ENCODE data around the gene AAMP.
A peak's percentile ranks its signal among the peaks of the same experiment; 100 is the strongest.

The AAMP gene

GRCh38 chr2:218257390-218257981 is 12.5 kb downstream of the AAMP start:
- DNase-seq = peak; percentile 60

GRCh38 chr2:218256612-218257350 is 13.2 kb downstream of the AAMP start:
- DNase-seq = no peak

- DNase-seq = no peak
Measured at GRCh38 chr2:218255446-218255845, 14.5 kb downstream of the AAMP start.

GRCh38 chr2:218253232-218253625 is 16.7 kb downstream of the AAMP start:
- no peak for DNase-seq

DNA sequence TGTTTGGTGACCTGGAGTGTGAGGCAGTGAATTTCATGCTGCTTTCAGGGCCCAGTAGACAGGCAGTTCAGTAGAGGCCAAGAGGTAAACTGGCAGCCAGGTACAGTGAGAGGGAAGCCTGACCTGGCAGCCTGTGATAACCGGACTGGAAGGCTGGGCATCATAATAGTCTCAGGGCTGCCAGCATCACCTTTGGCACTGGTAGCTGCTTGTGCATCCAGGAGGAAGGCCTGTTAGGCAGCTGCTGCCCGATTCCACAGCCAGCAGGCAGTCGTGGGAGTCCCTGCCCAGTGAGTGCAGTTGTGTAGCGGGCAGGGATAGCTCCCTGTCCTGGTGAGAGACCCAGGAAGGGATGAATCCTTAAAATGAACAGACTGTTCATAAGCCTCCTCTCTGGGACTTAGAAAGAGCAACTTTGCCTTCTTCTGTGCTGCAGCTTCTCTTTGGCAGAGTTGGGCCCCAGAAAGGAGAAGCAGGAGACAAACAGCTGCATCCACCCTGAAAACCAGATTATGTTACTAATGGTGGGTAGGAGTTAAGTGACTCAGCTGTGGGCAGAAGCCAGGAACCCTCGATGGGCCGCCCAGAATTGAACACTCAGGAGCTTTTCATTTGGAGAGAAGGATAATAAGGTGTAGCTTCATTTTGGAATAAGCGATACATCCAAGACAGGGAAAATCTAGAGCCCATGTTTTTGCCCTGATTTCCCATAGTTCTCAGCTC is 17.3 kb downstream of the AAMP start:
- DNase-seq = peak; percentile 50

- no peak for DNase-seq
Measured at GRCh38 chr2:218249691-218250090, 20.2 kb downstream of the AAMP start.

GRCh38 chr2:218245214-218245613 is 24.7 kb downstream of the AAMP start:
- DNase-seq = no peak

GRCh38 chr2:218244665-218245064 is 25.3 kb downstream of the AAMP start:
- DNase-seq = no peak

DNA sequence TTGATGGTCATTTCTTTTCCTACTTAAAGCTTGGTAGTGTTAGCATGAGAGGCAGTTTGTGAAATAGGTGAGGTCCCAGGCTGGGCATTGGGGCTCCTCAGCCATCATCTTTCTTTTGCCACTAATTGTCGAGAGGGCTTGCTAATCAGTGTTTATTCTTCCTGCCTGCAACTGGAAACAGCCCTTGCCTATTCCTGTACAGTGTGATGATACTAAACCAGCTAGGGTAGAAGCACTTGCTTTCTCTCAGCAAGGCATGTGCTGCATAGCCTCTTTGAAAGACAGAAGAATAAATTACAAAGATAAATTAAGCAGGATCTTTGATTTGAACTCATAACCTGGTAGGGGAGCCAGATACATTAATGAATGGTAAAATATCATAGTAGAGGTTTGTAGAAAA is 25.7 kb downstream of the AAMP start:
- no peak for DNase-seq

GRCh38 chr2:218238887-218239286 is 31.1 kb downstream of the AAMP start:
- DNase-seq = no peak

- DNase-seq = no peak
Measured at GRCh38 chr2:218236829-218237228, 33.1 kb downstream of the AAMP start.

GRCh38 chr2:218235017-218235416 is 34.9 kb downstream of the AAMP start:
- no peak for DNase-seq

- no peak for DNase-seq
Measured at GRCh38 chr2:218234521-218234920, 35.4 kb downstream of the AAMP start.

DNA sequence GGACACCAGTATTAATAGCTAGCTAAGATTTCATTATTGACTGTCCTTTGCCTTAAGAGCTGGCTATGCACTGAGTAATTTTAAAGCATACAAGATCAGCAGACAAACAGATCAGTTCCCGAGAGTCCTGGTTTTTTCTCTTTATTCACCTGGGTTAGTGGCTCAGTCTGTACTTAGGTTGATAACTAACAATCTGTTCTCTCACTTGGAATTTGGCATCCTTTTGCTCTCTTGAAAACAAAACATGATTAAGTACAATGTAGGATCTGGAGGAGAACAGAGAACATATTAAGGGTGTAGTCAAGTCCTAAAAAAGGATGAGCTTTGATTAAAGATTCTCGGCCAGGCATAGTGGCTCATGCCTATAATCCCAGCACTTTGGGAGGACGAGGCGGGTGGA is 36.4 kb downstream of the AAMP start:
- no peak for DNase-seq

- DNase-seq = no peak
Measured at GRCh38 chr2:218230882-218231281, 39.1 kb downstream of the AAMP start.

- no peak for DNase-seq
Measured at GRCh38 chr2:218229851-218230250, 40.1 kb downstream of the AAMP start.

GRCh38 chr2:218229239-218229638 is 40.7 kb downstream of the AAMP start:
- peak; percentile 65 for DNase-seq

DNA sequence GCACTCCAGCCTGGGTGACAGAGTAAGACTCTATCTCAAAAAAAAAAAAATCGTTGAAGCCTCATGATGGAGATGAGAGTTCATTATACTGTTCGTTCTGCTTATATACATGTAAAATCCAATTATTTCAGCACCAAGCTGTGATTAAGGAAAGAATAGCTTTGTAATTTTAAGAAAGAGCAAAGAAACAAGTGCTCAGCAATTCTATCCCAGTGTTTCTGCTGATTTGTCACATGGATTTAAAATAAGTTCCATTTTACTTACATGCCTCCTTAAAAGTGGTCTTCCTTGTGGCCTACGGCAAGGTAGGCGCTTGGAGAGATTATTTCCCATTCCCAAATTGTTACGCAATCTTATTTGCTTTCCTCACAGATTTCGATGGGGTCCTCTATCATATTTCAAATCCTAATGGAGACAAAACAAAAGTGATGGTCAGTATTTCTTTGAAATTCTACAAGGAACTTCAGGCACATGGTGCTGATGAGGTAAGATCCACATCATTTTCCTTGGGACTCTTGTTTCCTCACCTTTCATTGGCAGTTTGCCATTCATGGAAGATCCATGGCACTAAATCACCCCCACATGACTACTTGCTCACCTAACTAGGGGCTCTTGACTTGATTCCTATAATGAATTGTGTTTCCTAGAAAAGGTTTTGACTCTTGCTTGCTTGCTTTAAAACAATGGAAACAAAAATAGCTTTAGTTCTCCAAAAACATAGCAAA is 41.4 kb downstream of the AAMP start:
- no peak for DNase-seq

GRCh38 chr2:218226903-218227302 is 43.0 kb downstream of the AAMP start:
- no peak for DNase-seq

GRCh38 chr2:218224186-218224585 is 45.8 kb downstream of the AAMP start:
- no peak for DNase-seq

DNA sequence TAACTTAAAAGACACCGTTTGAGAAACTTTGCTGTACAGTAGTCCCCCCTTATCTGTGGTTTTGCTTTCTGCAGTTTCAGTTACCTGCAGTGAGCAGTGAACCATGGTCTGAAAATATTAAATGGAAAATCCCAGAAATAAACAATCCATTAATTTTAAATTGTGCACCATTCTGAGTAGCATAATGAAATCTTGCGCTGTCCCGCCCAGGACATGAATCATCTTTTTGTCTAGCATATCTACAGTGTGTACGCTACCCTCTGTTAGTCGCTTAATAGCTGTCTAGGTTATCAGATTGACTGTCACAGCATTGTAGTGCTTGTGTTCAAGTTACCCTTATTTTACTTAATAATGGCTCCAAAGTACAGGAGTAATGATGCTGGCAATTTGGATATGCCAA is 46.9 kb downstream of the AAMP start:
- DNase-seq = no peak

GRCh38 chr2:218221000-218221399 is 48.9 kb downstream of the AAMP start:
- no peak for DNase-seq

GRCh38 chr2:218219934-218220333 is 50.0 kb downstream of the AAMP start:
- DNase-seq = no peak
